HG02610 (cell line): ENCODE data around the gene AQP12A.
"Not testable (repeated sequence)": the region's sequence is repeated elsewhere in the genome, so short reads cannot be mapped to it uniquely, and the experiment has no call there.

Experiments
- ATAC-seq: cut with Tn5 transposase; IDR thresholded peaks from one replicate; pipeline ENCODE4 v1.9.1; 2021; ENCODE audit warnings: mild to moderate bottlenecking, moderate library complexity; ENCODE audit not compliant: unreplicated experiment

The AQP12A gene, protein sequence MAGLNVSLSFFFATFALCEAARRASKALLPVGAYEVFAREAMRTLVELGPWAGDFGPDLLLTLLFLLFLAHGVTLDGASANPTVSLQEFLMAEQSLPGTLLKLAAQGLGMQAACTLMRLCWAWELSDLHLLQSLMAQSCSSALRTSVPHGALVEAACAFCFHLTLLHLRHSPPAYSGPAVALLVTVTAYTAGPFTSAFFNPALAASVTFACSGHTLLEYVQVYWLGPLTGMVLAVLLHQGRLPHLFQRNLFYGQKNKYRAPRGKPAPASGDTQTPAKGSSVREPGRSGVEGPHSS

DNA sequence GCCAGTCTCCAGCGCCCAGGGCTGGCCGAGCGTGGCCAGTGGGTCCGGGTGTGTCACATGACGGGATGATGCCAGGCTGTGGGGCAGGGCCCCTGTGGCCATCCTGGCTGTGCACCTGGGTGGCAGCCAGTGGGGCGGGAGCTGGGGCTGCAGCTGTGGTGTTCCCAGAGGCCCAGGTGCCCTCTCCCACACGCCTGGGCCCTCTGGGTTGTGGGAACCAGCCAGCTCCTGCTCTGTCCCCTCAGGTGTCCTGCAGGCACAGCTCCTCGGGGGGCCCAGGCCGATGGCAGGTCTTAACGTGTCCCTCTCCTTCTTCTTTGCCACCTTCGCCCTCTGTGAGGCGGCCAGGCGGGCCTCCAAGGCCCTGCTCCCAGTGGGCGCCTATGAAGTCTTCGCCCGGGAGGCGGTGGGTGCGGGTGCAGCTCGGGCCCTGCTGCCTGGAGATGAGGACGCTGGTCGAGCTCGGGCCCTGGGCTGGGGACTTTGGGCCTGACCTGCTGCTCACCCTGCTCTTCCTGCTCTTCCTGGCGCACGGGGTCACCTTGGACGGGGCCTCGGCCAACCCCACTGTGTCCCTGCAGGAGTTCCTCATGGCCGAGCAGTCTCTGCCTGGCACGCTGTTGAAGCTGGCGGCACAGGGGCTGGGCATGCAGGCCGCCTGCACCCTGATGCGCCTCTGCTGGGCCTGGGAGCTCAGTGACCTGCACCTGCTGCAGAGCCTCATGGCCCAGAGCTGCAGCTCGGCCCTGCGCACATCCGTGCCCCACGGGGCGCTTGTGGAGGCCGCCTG, at the start of gene AQP12A:
AQP12A (plus strand) TSS at position 236 of the 790 bp plus-strand sequence; CDS start at position 284, 48 bp downstream.
- ATAC-seq, result not testable (repeated sequence)

- no peak for ATAC-seq
These were observed 49.4 kb upstream of the AQP12A start for GRCh38 chr2:240642061-240642805.

DNA sequence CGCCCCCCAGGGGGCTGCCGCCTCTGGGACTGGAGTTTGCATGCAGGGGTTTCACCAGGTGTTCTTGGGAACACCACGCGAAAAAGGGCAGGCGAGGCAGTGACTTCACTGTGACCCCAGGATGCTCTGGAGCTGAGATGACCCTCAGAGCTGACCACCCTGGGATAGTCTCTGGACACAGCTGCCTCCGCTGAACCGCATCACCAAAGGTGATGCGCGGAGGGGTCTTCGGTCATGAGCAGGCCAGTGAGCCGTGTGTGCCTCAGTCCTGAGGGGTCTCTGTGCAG, 48.9 kb upstream of the AQP12A start:
- no peak for ATAC-seq

DNA sequence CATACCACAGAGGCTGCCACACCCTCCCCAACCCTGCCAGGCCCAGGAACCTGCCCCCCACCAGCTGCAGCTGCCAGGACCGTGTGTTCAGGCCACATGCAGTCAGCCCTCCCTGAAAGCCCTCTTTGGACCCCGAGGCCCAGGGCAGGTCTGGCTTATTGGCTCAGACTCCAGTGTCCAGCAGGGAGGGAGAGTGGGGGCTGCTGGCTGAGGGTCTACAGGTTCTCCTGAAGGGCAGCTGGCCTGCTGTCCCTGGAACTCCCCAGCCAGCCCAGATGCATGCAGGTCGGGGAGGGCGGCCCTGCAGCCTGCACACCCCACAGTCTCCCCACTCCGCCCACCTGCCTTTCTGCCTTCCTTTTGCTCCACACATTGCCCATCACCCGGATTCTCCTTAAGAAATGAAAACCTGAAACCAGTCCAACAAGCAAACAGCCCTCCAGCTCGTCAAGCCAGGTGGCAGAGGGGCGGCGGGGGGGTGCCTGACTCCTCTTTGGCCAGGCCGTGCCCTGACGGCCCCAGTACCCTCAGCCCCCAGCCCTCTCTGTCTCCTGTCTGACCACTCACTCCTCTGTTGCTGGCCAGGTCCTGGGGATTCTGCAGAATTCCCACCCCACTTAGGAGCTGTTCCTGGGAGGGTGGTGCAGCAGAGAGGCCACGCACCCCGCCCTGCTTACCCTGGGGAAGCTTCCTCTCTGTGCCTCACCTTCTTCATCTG, 48.4 kb upstream of the AQP12A start:
- no peak for ATAC-seq

DNA sequence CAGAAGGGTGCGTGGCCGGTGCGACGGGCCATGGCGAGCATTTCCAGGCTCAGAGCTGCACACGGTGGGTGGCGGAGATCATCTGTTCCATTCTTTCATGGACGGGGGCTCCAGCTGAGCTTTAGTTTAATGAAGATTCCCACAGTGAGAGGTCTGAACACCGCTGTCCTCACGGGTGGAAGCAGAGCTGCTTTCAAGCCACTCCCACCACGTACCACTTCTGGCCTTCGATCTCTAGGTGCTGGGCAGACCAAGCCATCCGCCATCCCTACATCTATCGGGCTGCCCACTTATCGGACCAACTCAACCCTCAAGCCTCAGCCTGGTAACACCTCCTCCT, 47.9 kb upstream of the AQP12A start:
- ATAC-seq, result no peak

DNA sequence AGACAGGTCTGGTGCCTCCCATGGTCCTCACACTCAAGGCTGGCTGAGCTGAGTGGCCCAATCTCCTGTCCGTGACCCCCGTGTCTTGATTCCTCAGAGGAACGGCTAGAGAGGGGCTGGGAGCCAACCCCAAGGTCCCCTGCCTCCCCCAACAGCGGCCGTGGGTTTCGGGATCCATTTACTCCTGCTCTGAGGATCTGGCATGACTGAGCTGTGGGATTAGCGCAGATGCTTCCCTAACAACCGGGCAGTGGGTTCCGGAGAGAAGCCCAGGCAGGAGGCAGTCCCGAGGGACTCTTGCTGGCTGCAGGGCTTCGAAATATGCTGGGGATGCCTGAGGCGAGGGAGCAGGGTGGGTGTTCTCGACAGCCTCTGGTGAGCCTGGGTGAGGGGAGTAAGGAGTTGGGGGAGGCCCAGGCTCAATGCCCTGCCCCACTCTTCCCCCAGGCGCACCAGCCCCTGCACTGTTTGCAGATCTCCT, 47.5 kb upstream of the AQP12A start:
- no peak for ATAC-seq

GRCh38 chr2:240644859-240645301, 46.8 kb upstream of the AQP12A start:
- ATAC-seq, result no peak

GRCh38 chr2:240645346-240645745, 46.3 kb upstream of the AQP12A start:
- no peak for ATAC-seq

DNA sequence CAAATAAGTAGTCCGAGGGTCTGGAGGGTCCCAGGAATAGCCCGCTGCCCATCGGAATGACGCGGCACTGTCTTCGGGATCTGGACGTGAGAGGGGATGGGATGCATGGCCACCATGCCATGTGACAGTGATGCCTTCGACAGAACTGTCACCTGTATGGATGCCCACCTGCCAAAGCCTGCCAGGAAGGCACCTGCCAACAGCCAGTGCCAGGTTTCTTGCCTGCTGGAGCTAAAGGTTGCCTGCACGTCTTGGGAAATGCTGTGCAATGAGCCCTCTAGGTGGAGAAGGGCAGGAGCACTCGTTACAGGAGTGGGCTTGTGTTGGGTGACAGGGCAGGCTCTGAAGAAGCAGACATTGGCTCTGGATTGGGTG, 45.9 kb upstream of the AQP12A start:
- no peak for ATAC-seq

- no peak for ATAC-seq
These were observed 45.3 kb upstream of the AQP12A start for GRCh38 chr2:240646176-240646899.

DNA sequence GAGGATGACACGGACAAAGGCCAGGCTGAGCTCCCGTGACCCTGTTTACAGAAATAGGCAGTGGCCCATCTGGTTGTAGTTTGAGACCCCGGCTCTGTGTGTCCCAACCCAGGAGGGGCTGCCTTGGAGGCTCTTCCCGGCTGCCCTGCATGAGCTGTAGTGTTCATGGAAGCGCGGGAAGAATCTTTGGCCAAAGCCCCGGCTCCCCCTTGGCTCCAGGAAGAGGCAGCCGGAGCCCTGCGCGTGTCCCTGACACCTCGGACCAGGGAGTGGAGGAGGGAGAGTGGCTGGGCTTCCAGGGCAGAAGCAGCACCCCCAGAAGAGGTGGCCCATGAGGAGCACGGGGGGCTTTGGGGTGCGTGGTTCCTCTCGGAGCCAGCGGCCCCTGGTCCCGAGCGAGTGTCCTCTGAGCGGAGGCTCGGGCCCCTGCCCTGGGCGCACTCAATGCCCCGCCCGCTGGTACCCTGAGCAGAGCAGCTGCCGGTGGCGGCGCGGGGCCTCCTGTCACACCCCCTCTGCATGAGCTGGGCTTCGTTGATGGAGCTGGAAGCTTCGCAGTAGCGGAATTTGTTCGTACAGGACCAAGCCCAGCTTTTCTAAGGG, 44.7 kb upstream of the AQP12A start:
- no peak for ATAC-seq

GRCh38 chr2:240647503-240648154, 44.0 kb upstream of the AQP12A start:
- ATAC-seq, result no peak

DNA sequence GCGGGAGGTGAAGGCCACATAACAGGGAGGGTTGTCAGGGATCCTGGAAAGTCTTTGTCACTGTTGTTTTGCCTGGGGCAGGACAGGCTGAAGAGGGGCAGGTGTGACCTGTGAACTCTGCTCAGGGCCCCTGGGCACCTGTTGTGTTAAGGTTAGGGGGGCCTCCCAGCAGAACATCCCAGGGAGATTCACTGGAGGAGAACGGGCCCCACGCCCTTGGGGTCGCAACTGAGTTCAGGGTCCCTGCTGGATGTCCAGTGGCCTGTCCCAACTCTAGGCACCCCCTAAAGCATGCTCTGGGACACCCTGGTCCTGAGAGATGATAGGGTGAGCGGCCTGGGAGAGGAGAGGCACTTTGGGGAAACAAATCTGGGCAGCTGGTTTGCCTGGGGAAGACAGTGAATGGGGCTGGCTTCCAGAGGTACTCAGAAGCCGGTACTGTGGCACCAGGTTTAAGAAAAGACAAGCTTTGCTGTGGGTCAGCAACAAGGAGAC, 43.5 kb upstream of the AQP12A start:
- no peak for ATAC-seq

DNA sequence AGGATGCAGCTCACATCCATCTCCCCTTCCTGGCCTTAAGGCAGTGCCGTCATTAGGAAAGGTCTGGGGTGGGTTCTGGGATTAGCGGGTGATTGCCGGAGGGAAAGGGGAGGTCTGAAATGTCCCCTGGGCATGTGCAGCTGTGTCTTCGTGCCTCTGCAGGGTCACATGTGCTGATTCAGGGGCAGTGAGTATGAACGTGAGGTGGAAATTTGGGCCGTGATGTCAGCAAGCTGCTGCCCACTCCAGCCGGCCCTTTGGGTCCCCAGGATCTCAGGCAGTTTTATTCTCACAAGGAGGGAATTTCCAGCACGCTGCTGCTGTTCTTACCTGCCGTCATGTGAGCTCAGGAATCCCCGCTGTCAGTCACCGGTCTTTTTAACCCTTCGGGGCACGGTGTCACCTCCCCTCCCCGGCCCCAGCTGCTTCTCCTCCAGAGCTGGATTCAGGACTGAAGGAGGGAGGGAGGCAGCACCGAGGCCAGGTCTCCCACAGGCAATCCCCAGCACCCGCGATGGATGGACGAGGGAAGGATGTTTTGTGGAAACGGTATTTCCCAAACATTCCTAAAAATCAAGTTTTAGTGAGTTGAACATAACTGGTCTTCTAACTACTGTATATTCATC, 42.9 kb upstream of the AQP12A start:
- ATAC-seq, result no peak

DNA sequence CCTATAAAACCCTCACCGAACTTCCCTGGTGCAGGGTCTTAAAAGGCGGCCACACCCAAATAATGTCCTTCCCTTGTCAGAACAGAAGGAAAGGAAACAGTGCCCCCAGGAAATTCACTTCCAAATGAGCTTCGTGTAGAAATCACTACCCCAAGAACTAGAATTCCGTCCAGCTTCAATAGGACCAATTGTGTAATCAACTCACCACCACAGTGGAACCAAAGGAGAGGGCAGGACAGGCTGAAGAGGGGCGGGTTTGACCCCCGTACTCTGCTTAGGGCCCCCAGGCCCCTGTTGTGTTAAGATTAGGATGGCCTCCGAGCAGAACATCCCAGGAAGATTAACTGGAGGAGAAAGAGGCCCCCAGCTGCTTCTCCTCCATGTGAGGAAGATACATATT, 42.3 kb upstream of the AQP12A start:
- ATAC-seq, result no peak

- ATAC-seq, result no peak
These were observed 41.3 kb upstream of the AQP12A start for GRCh38 chr2:240650254-240650965.

- ATAC-seq, result no peak
These were observed 40.5 kb upstream of the AQP12A start for GRCh38 chr2:240651185-240651584.
